ENCODE results near the gene CLMP. TPM values are rescaled to one million over a fixed set of nuclear protein-coding genes. Genes with fewer than 3 reads are reported as not detected.

Gene CLMP
- polyA plus RNA-seq, 1 donor (not counting 4 experiments of a cell fraction or from before 2014, with no cell fraction given): 2.7 TPM

DNA sequence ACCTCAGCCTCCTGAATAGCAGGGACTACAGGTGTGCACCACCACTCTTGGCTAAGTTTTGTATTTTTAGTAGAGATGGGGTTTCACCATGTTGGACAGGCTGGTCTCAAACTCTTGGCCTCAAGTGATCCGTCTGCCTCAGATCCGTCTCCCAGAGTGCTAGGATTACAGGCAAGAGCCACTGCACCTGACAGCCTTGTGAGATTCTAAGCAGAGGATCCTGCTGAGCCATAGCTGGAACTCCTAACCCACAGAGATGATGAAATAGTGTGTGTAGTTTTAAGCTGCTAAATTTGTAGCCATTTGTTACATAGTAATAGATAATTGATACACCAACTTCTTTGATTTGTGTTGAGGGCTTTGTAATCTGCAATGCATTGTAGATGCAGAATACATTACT is 51.1 kb downstream of the CLMP start:
- H3K4me1 ChIP-seq (ENCODE audit: control insufficient read depth, extremely low read depth, insufficient read depth, low read length): peaks cover 7% of the 10 kb centered on the region
- no peaks in the 10 kb centered on the region for H4K20me1 ChIP-seq (ENCODE audit: control insufficient read depth, extremely low read depth, insufficient read depth, low read length)
- H2AFZ ChIP-seq (ENCODE audit: control insufficient read depth, low read length): no peak overlapping the region
- no peak overlapping the region for H3K27ac ChIP-seq (ENCODE audit: control insufficient read depth, insufficient read depth, low read length)
- H3K36me3 ChIP-seq (ENCODE audit: control insufficient read depth in 2 of 2, extremely low read depth in 1 of 2, insufficient read depth in 2 of 2, low read length in 2 of 2): no peaks in the 10 kb centered on the region
- H3K4me3 ChIP-seq (ENCODE audit: control insufficient read depth in 2 of 3, extremely low read depth in 1 of 3, insufficient read depth in 2 of 3, low read depth in 1 of 3, low read length in 3 of 3): no peak overlapping the region
- H3K4me2 ChIP-seq (ENCODE audit: control insufficient read depth, extremely low read depth, insufficient read depth, low read depth, low read length): no peak overlapping the region
- H3K27me3 ChIP-seq (ENCODE audit: control insufficient read depth, extremely low read depth, insufficient read depth, low read length): no peaks in the 10 kb centered on the region
- no peak overlapping the region for H3K9ac ChIP-seq (ENCODE audit: control insufficient read depth, extremely low read depth, insufficient read depth, low read length)
- FAIRE-seq (no peak), DNase-seq (ENCODE audit: low read depth, low spot score) (no peak)
- TF ChIP-seq EZH2 (IDR thresholded peaks at IDR 0.05; ENCODE audit: low read length): no peak
- TF ChIP-seq, protein P1, sequence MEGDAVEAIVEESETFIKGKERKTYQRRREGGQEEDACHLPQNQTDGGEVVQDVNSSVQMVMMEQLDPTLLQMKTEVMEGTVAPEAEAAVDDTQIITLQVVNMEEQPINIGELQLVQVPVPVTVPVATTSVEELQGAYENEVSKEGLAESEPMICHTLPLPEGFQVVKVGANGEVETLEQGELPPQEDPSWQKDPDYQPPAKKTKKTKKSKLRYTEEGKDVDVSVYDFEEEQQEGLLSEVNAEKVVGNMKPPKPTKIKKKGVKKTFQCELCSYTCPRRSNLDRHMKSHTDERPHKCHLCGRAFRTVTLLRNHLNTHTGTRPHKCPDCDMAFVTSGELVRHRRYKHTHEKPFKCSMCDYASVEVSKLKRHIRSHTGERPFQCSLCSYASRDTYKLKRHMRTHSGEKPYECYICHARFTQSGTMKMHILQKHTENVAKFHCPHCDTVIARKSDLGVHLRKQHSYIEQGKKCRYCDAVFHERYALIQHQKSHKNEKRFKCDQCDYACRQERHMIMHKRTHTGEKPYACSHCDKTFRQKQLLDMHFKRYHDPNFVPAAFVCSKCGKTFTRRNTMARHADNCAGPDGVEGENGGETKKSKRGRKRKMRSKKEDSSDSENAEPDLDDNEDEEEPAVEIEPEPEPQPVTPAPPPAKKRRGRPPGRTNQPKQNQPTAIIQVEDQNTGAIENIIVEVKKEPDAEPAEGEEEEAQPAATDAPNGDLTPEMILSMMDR (optimal IDR thresholded peaks at IDR 0.05 in 1 of 3, IDR thresholded peaks at IDR 0.05 in 1 of 3, conservative IDR thresholded peaks at IDR 0.05 in 1 of 3; ENCODE audit: extremely low read depth in 1 of 3, insufficient read depth in 2 of 3, low read length in 3 of 3): no peak
- dilution Hi-C loops (cut with MboI; ENCODE audit: extremely low pct_ligation_motif_present, low sequenced_read_pairs): no loop called here
- H3K9me3 ChIP-seq (ENCODE audit: control insufficient read depth, low read depth, low read length): no peaks in the 10 kb centered on the region
- no peaks in the 10 kb centered on the region for H3K79me2 ChIP-seq (ENCODE audit: control insufficient read depth, insufficient read depth, low read length)
- H3K9me1 ChIP-seq (ENCODE audit: control insufficient read depth, extremely low read depth, insufficient read depth, low read length): no peaks in the 10 kb centered on the region

GRCh38 chr11:123143476-123143875 is 51.6 kb downstream of the CLMP start:
- Histone ChIP-seq H3K36me3 (ENCODE audit: control insufficient read depth in 2 of 2, extremely low read depth in 1 of 2, insufficient read depth in 2 of 2, low read length in 2 of 2) (no peaks in the 10 kb centered on the region), H3K79me2 (ENCODE audit: control insufficient read depth, insufficient read depth, low read length) (no peaks in the 10 kb centered on the region), H3K27me3 (ENCODE audit: control insufficient read depth, extremely low read depth, insufficient read depth, low read length) (no peaks in the 10 kb centered on the region), H3K27ac (ENCODE audit: control insufficient read depth, insufficient read depth, low read length) (no peak overlapping the region), H3K9ac (ENCODE audit: control insufficient read depth, extremely low read depth, insufficient read depth, low read length) (no peak overlapping the region), H3K4me2 (ENCODE audit: control insufficient read depth, extremely low read depth, insufficient read depth, low read depth, low read length) (no peak overlapping the region), H3K4me3 (ENCODE audit: control insufficient read depth in 2 of 3, extremely low read depth in 1 of 3, insufficient read depth in 2 of 3, low read depth in 1 of 3, low read length in 3 of 3) (no peak overlapping the region), H4K20me1 (ENCODE audit: control insufficient read depth, extremely low read depth, insufficient read depth, low read length) (no peaks in the 10 kb centered on the region), H2AFZ (ENCODE audit: control insufficient read depth, low read length) (no peak overlapping the region), H3K9me3 (ENCODE audit: control insufficient read depth, low read depth, low read length) (no peaks in the 10 kb centered on the region), H3K4me1 (ENCODE audit: control insufficient read depth, extremely low read depth, insufficient read depth, low read length) (peaks cover 7% of the 10 kb centered on the region), H3K9me1 (ENCODE audit: control insufficient read depth, extremely low read depth, insufficient read depth, low read length) (no peaks in the 10 kb centered on the region)
- FAIRE-seq (no peak), DNase-seq (ENCODE audit: low read depth, low spot score) (no peak)
- no peak for TF ChIP-seq EZH2 (IDR thresholded peaks at IDR 0.05; ENCODE audit: low read length)
- TF ChIP-seq, protein P1 (optimal IDR thresholded peaks at IDR 0.05 in 1 of 3, IDR thresholded peaks at IDR 0.05 in 1 of 3, conservative IDR thresholded peaks at IDR 0.05 in 1 of 3; ENCODE audit: extremely low read depth in 1 of 3, insufficient read depth in 2 of 3, low read length in 3 of 3): no peak
- dilution Hi-C loops (cut with MboI; ENCODE audit: extremely low pct_ligation_motif_present, low sequenced_read_pairs): no loop called here

Data from keratinocyte (primary cell).